Kidney tubule cell (primary cell): ENCODE results near the gene GNAS-AS1.

ENCODE experiments used
- DNase-seq: peaks from one replicate; pipeline ENCODE4 v3.0.0-alpha.2; 2018; ENCODE audit warnings: low spot score

GNAS-AS1 gene

GRCh38 chr20:58884966-58885365, 34.3 kb upstream of the GNAS-AS1 start:
- no peak for DNase-seq

- no peak for DNase-seq
These were observed 32.6 kb upstream of the GNAS-AS1 start for GRCh38 chr20:58883241-58883691.

DNA sequence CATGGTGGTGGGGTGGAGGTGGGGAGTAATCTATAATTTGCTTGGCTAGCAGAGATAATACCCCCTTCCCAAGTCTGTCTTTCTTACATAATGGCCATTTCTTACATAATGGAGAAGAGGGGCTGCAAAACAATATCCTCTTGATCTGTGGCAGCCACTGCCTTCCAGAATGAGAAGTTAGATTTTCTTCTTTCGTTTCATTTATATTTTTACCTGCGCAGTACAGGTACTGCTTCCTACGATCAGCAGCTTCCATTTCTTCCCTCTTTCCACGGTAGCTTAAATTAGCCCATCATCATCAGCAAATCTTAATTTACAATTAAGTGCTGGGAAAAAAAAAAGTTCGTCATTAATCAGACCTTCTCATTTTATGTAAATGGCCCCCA, 32.0 kb upstream of the GNAS-AS1 start:
- DNase-seq: no peak

DNA sequence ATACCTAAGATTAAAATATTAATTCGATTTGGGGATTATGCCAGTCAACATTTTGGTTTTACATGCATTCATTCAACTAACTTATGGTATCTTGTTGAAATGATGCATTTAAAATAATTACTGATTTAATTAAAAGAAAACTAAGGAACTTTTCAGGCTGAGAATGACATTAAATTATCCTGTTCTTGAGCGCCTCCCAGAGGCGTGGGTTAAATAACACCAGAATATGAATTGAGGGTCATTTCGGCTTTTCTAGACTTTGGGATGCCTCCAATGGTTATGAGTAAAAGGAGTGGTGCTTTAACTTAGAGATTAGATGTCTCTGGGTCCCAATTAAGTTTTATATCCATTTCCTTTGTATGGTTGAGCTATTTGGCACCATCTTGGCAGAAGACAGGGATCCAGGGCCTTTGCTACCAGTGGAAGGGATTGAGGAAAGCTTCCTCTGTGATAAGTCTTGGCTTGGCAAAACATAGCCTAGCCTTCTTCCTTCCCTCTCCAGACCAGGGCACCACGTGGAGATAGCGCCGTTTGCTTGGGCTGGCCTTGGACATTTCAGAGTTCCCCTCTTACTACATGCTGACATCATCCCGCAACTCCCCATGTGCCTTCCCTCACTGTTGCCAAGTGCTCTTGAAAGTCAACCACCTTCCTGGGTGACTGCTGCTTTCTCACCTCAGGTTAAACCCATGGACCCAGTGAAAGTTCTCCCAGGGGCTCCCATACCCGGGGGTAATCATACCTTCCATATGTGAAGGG, 30.5 kb upstream of the GNAS-AS1 start:
- no peak for DNase-seq

DNA sequence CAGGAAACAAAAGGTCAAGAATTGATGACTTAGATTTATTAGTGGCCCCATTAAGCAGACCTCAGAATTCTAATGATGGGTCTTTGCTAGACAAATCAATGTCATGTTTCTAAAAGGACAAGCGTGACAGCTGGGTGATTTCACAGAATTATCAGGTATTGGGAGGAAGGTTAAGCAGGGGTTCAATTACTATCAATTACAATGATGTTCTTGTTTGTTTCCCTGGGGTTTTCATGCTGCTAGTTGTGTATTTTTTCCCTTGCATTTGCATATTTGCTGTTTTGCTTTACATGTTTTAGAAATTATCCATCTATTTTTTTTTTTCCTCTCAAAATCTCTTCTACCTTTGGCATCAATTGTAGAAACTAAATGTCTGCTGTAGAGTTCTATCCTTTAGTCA, 29.7 kb upstream of the GNAS-AS1 start:
- no peak for DNase-seq

- DNase-seq: no peak
These were observed 27.7 kb upstream of the GNAS-AS1 start for GRCh38 chr20:58878399-58878798.

DNA sequence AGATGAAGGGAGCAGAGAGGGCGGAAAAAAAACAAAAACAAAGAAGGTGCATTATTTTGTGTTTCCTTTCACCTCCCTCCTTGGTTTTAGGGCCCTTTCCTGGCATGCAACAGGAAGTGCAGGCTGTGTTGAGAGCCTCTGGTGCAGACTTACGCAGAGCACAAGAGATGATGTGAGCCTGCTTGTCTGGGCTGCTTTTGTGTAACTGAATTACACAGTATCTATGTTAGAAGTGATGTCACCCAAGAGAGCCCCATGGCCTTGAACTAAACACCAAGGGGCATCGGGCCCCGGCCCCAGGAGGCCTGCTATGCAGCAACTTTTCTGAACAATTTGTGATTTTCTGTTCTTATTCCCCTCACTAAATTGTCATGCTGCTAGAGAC, 27.3 kb upstream of the GNAS-AS1 start:
- no peak for DNase-seq

GRCh38 chr20:58877050-58877975, 26.6 kb upstream of the GNAS-AS1 start:
- no peak for DNase-seq

- no peak for DNase-seq
These were observed 25.7 kb upstream of the GNAS-AS1 start for GRCh38 chr20:58876437-58876836.

DNA sequence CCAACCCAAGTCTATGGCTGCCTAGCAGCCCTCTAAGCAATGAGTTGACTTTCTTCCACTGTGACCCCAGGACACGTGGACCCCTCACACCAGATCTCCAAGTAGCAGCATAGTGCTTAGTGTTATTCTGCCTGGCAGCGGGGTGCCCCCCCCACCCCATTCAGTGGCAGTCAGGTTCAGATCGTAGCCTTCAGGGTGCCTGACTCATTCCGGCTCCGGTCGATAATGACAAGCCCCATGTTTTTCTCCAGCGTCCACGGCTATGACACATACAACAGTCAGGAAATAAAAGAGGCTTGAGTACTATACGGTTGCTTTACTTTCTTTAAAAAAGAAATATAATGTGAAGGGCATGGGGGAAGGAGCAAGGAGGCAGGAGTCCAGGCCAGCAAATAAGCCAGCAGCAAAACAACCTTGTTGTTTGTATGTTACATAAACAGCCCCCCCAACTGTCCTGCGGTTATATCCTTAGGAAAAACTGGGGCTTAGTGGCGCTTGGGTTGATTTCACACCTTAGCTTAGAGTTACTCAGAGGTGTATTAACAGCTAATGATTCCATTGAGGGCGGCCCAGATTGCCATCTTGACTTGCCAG, 24.9 kb upstream of the GNAS-AS1 start:
- no peak for DNase-seq

DNA sequence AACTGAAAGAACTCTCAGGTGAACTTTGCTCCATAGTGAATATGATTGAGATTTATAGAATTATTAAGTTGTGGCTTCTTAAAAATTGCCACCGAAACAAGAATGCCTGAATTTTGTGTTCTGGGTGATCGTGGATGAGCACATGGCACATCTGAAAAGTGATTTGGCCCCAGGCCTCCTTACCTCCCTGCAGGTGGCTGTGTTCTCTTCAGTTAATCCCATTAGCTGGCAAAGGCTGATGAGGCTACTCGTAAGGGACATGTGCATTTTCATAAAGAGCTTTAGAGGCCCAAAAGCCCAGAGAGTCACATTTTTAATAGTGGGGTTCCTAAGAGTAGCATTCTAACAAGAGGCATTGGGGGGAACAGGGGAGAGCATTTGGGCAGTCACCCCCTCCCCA, 24.4 kb upstream of the GNAS-AS1 start:
- DNase-seq: no peak

DNA sequence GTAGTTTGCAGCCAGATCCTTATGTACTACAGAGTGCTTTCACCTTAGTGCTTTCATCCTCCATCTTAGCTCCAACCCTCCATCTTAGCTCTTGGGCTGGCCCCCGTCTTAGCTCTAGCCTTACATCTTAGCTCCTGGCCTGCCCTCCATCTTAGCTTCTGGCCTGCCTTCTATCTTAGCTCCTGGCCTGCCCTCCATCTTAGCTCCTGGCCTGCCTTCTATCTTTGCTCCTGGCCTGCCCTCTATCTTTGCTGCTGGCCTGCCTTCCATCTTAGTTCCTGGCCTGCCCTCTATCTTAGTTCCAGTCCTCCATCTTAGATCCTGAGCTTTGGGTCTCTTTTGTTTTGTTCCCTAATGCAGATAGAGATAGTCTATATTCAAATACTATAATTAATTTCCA, 23.8 kb upstream of the GNAS-AS1 start:
- DNase-seq: no peak

GRCh38 chr20:58871533-58872102, 20.9 kb upstream of the GNAS-AS1 start:
- no peak for DNase-seq

DNA sequence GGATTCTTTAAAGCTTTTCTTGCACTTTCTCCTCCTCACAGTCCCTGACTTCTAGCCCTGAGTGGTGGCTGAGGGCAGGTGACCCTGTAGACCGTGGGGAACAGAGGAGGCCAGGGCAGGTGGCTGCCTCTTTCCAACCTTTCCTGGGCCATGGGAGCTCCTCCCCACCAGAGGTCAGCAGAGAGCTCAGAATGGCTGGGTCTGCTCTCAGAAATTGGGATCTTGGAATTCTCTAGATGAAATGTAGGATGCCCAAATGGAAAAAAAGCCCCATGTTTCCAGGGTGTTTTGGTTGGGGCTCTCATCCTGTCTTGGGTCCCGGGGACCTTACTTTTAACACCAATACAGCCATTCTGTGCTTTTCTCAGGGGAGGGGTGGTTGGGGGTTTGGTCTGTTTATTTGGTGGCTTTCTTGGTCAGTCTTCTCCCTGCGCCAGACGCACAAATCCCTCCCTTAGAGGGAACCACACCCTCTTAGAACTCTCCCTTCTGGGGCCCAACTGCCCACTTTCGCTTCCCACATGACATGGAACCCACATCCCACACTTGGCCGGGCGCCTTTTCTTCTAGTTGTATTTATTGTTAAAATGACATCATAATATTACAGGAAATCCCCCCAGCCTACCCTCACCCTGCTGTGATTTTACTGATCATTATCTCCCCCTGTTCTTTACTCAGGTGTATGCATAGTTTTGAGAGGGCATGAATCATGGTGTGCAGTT, 19.8 kb upstream of the GNAS-AS1 start:
- peak; percentile 65 for DNase-seq

- DNase-seq: no peak
These were observed 19.0 kb upstream of the GNAS-AS1 start for GRCh38 chr20:58869662-58870227.

DNA sequence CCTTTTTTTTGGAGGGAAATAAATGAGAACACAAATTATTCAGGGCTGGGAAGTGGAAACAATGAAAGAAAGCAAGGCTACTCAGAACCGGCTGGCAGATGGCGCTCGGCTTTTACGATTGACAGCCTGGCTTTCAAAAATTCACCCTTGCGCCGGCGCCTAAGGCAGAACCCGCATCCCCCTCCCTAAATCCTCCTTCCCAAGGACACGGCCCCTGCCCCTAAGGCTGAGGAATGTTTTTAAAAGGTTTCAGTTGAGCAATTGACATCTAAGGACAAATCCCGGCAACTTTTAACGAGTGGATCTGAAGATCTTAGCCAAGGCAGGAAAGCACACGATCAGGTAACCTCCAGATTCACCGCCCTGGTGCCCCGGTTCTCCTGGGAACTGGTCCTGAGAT, 18.1 kb upstream of the GNAS-AS1 start:
- DNase-seq: no peak

DNA sequence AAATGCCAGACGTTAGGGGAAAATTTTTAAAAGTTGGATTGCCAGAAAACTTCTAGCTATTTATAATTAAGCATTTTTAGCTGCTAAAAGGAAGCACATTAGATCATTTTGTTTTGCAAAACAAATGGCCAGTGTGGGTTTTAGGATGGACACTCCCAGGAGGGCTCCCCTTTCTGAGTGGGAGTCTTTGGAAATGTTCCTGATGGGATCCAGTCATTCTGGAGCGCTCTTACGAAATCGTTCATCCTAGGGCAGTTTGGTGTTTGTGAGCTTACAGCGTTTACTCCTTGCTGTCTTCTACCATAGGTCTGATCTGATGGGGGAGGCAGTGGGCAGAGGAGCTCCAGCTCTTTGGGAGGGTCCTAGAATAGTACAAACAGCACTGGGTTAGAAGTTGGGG, 16.5 kb upstream of the GNAS-AS1 start:
- no peak for DNase-seq

DNA sequence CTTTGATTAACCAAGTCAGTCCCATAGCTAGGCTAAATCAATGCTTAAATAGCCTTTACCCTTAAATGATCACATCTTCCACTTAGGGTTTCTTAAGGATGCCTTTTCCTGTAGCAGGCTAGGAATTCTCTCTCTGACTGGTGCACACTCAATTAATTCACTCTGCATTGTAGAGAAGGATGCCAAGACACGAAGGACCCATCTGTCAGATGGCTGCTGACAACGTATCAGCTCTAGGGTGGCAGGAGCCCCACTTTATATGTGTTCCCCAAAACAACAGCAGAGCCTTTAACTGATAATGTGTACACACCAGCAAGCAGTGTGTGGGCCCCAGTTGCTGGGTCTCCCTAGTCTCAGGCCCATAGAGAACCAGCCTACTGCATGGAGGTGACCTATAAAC, 15.1 kb upstream of the GNAS-AS1 start:
- DNase-seq: no peak

GRCh38 chr20:58864346-58864745, 13.6 kb upstream of the GNAS-AS1 start:
- DNase-seq: no peak

DNA sequence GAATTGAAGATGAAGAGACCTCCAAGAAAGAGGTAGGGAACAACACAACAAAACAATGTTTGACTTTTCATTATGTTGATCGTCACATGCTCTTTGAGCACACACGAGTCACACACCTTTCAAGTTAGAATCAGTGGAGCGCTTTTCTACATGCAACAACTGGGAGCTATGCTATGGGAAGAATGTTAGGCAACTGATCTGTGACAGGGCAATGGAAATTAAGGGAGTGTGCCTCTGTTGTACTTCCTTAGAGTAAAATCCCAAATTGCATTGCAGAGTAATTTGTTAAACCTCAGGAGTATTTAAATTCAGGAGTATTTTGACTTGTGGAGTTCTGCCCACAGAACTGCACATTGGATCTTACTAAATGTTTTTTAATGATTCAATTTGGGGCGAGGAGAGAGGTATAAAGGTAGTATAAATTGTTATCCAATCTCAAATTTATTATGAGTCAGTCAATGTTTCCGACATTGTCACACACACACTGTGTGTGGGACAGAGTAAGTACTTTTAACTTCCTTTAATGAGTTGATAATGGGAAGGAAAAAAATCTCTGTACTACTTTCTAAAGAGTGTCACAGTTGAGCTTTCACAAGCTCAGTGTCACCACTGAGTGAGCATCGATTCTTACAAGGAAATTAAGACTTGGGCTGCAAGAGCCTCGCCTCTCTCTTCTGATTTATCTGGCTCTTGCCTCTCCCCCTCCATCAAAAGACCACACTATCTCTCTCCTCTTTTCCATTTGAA, 12.5 kb upstream of the GNAS-AS1 start:
- no peak for DNase-seq
